ENCODE data around the gene CACNA1E. TPM values are rescaled to one million over a fixed set of nuclear protein-coding genes. Genes with fewer than 3 reads are reported as not detected.

CACNA1E gene
- total RNA-seq, 3 donors from 2014 or later (not counting 1 experiment from before 2014, with no cell fraction given) = 0.40 TPM; not detected in 2

- Mint-ChIP-seq H3K4me1 (no peaks in the 10 kb centered on the region), H3K27ac (no peak overlapping the region), H3K36me3 (no peaks in the 10 kb centered on the region), H3K27me3 (ENCODE audit: low read depth in 2 of 2) (peaks cover 11 to 22% of the 10 kb centered on the region in 2 donors), H3K9me3 (peaks cover 0 to 2% of the 10 kb centered on the region in 2 donors), H3K4me3 (no peak overlapping the region)
- no peak for TF ChIP-seq CTCF (IDR thresholded peaks at IDR 0.05)
- Histone ChIP-seq H3K27me3 (ENCODE audit: control insufficient read depth, insufficient read depth, low read length) (no peaks in the 10 kb centered on the region), H3K27ac (ENCODE audit: low read length) (no peak overlapping the region), H3K9me3 (ENCODE audit: control insufficient read depth, insufficient read depth, low read length) (no peaks in the 10 kb centered on the region), H3K4me3 (ENCODE audit: low read length) (no peak overlapping the region), H3K36me3 (ENCODE audit: control insufficient read depth, insufficient read depth, low read length) (no peaks in the 10 kb centered on the region), H3K4me1 (ENCODE audit: control insufficient read depth, insufficient read depth, low read length) (no peaks in the 10 kb centered on the region)
- intact Hi-C loops (cut with micrococcal nuclease) = no loop called here
- no peak for ATAC-seq
- 91% methylated on average over 5 of the region's 5 CpGs for WGBS (ENCODE audit: insufficient coverage)
- no peak for DNase-seq
These were observed 13.5 kb upstream of the CACNA1E start for GRCh38 chr1:181469829-181470228.

GRCh38 chr1:181475580-181475979 lies 7.7 kb upstream of the CACNA1E start:
- Mint-ChIP-seq H3K27ac (no peak overlapping the region), H3K27me3 (ENCODE audit: low read depth in 2 of 2) (peaks cover 0 to 6% of the 10 kb centered on the region in 2 donors), H3K36me3 (no peaks in the 10 kb centered on the region), H3K4me1 (no peaks in the 10 kb centered on the region), H3K4me3 (no peak overlapping the region), H3K9me3 (no peaks in the 10 kb centered on the region)
- 60% methylated on average over 4 of the region's 4 CpGs for WGBS (ENCODE audit: insufficient coverage)
- TF ChIP-seq CTCF (IDR thresholded peaks at IDR 0.05) = no peak
- no peaks in the 10 kb centered on the region for H3K27me3 ChIP-seq (ENCODE audit: control insufficient read depth, insufficient read depth, low read length)
- H3K9me3 ChIP-seq (ENCODE audit: control insufficient read depth, insufficient read depth, low read length) = no peaks in the 10 kb centered on the region
- no peaks in the 10 kb centered on the region for H3K4me1 ChIP-seq (ENCODE audit: control insufficient read depth, insufficient read depth, low read length)
- no peak overlapping the region for H3K27ac ChIP-seq (ENCODE audit: low read length)
- no peaks in the 10 kb centered on the region for H3K36me3 ChIP-seq (ENCODE audit: control insufficient read depth, insufficient read depth, low read length)
- H3K4me3 ChIP-seq (ENCODE audit: low read length) = no peak overlapping the region
- ATAC-seq (no peak), DNase-seq (no peak)
- intact Hi-C loops (cut with micrococcal nuclease) = no loop called here

- TF ChIP-seq CTCF (IDR thresholded peaks at IDR 0.05) = no peak
- H3K27ac ChIP-seq (ENCODE audit: low read length) = no peak overlapping the region
- intact Hi-C loops (cut with micrococcal nuclease) = no loop called here
- peaks cover 0 to 14% of the 10 kb centered on the region in 2 donors for H3K27me3 Mint-ChIP-seq (ENCODE audit: low read depth in 2 of 2)
- no peaks in the 10 kb centered on the region for H3K36me3 Mint-ChIP-seq
- 67% methylated on average over 6 of the region's 8 CpGs for WGBS (ENCODE audit: insufficient coverage)
- H3K4me1 Mint-ChIP-seq = no peaks in the 10 kb centered on the region
- H3K9me3 ChIP-seq (ENCODE audit: control insufficient read depth, insufficient read depth, low read length) = no peaks in the 10 kb centered on the region
- H3K27ac Mint-ChIP-seq = no peak overlapping the region
- H3K4me3 Mint-ChIP-seq = no peak overlapping the region
- no peak for DNase-seq
- H3K27me3 ChIP-seq (ENCODE audit: control insufficient read depth, insufficient read depth, low read length) = no peaks in the 10 kb centered on the region
- no peaks in the 10 kb centered on the region for H3K9me3 Mint-ChIP-seq
- no peak for ATAC-seq
- no peaks in the 10 kb centered on the region for H3K36me3 ChIP-seq (ENCODE audit: control insufficient read depth, insufficient read depth, low read length)
- H3K4me3 ChIP-seq (ENCODE audit: low read length) = no peak overlapping the region
- H3K4me1 ChIP-seq (ENCODE audit: control insufficient read depth, insufficient read depth, low read length) = no peaks in the 10 kb centered on the region
These were observed 6.7 kb upstream of the CACNA1E start for GRCh38 chr1:181476581-181476980.

- DNase-seq (no peak), ATAC-seq (no peak)
- TF ChIP-seq CTCF (IDR thresholded peaks at IDR 0.05) = no peak
- intact Hi-C loops (cut with micrococcal nuclease) = no loop called here
- H3K27ac ChIP-seq (ENCODE audit: low read length) = no peak overlapping the region
- Mint-ChIP-seq H3K9me3 (no peaks in the 10 kb centered on the region), H3K4me3 (no peak overlapping the region), H3K4me1 (no peaks in the 10 kb centered on the region), H3K36me3 (no peaks in the 10 kb centered on the region), H3K27me3 (ENCODE audit: low read depth in 2 of 2) (peaks cover 5 to 22% of the 10 kb centered on the region in 2 donors), H3K27ac (no peak overlapping the region)
- no peaks in the 10 kb centered on the region for H3K4me1 ChIP-seq (ENCODE audit: control insufficient read depth, insufficient read depth, low read length)
- H3K36me3 ChIP-seq (ENCODE audit: control insufficient read depth, insufficient read depth, low read length) = no peaks in the 10 kb centered on the region
- WGBS (ENCODE audit: insufficient coverage) = 90% methylated on average over 2 of the region's 2 CpGs
- no peaks in the 10 kb centered on the region for H3K27me3 ChIP-seq (ENCODE audit: control insufficient read depth, insufficient read depth, low read length)
- H3K9me3 ChIP-seq (ENCODE audit: control insufficient read depth, insufficient read depth, low read length) = no peaks in the 10 kb centered on the region
- H3K4me3 ChIP-seq (ENCODE audit: low read length) = no peak overlapping the region
These were observed 5.0 kb upstream of the CACNA1E start for GRCh38 chr1:181478306-181478705.

Data from natural killer cell (primary cell).